Vagina (tissue), 2 donors: ENCODE measurements around the gene NKX6-2.

Source experiments
- CTCF ChIP-seq, 3 experiments: fragments of 450-650 bp in 2 of 3; fragments of 200-600 bp in 1 of 3; sonication (generic) in 1 of 3; IDR thresholded peaks; one replicate each; pipeline ENCODE4 v1.5.1; 2017 to 2019; ENCODE audit warnings: antibody characterized with exemption in 3 of 3, mild to moderate bottlenecking in 2 of 3, moderate library complexity in 2 of 3
- POLR2A ChIP-seq, 2 donors: fragments of 450-650 bp; IDR thresholded peaks; one replicate each; pipeline ENCODE4 v1.6.1; 2017; ENCODE audit warnings: antibody characterized with exemption in 2 of 2, mild to moderate bottlenecking in 2 of 2, moderate library complexity in 2 of 2

DNA sequence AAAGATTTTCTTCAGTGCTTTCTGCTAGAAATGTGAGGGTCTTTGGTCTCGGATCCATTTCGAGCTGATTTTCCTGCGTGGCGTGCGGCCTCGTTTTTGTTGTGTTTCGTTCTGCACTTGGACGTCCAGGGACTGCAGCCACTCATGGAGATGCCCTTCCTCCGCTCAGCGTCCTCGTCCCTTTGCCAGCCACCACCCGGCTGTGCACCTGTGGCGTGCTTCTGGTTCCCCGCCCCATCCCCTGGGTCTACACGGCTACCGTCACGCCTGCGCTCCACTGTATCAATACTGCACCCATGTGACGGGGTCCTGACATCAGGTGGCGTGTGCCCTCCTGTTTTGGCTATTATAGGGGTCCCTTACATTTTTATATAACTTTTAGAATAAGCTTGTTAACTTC lies 42.7 kb upstream of the NKX6-2 start:
- TF ChIP-seq CTCF (IDR thresholded peaks at IDR 0.05) (no peak), POLR2A (IDR thresholded peaks at IDR 0.05) (no peak)
